Islet precursor cell (in vitro differentiated cells): ENCODE results near the gene IFNLR1.
A peak's percentile ranks its signal among the peaks of the same experiment; 100 is the strongest.

Experiments
- DNase-seq: peaks from one replicate; pipeline ENCODE4 v3.0.0-alpha.2; 2018

Gene IFNLR1

GRCh38 chr1:24205345-24206082 is 18.4 kb upstream of the IFNLR1 start:
- DNase-seq = no peak

- DNase-seq = no peak
Observed at GRCh38 chr1:24204116-24204515, 17.0 kb upstream of the IFNLR1 start.

- DNase-seq = no peak
Observed at GRCh38 chr1:24203404-24203803, 16.3 kb upstream of the IFNLR1 start.

GRCh38 chr1:24202987-24203386 is 15.9 kb upstream of the IFNLR1 start:
- DNase-seq = no peak

GRCh38 chr1:24202556-24202955 is 15.5 kb upstream of the IFNLR1 start:
- DNase-seq = no peak

GRCh38 chr1:24201941-24202440 is 14.9 kb upstream of the IFNLR1 start:
- DNase-seq = peak; percentile 95

- DNase-seq = peak; percentile 75
Observed at GRCh38 chr1:24199291-24199900, 12.3 kb upstream of the IFNLR1 start.

- DNase-seq = no peak
Observed at GRCh38 chr1:24198766-24199165, 11.7 kb upstream of the IFNLR1 start.

- DNase-seq = no peak
Observed at GRCh38 chr1:24195874-24196273, 8.8 kb upstream of the IFNLR1 start.

GRCh38 chr1:24195136-24195535 is 8.0 kb upstream of the IFNLR1 start:
- no peak for DNase-seq

- no peak for DNase-seq
Observed at GRCh38 chr1:24193046-24193445, 6.0 kb upstream of the IFNLR1 start.

- DNase-seq = no peak
Observed at GRCh38 chr1:24191860-24192259, 4.8 kb upstream of the IFNLR1 start.

- no peak for DNase-seq
Observed at GRCh38 chr1:24190983-24191461, 3.9 kb upstream of the IFNLR1 start.

GRCh38 chr1:24189528-24189927 is 2.4 kb upstream of the IFNLR1 start:
- no peak for DNase-seq

- DNase-seq = no peak
Observed at GRCh38 chr1:24186711-24186992, 437 bp downstream of the IFNLR1 start.

GRCh38 chr1:24186031-24186710 is 918 bp downstream of the IFNLR1 start:
- DNase-seq = no peak

- no peak for DNase-seq
Observed at GRCh38 chr1:24185076-24185475, 2.0 kb downstream of the IFNLR1 start.

- no peak for DNase-seq
Observed at GRCh38 chr1:24182061-24182460, 5.0 kb downstream of the IFNLR1 start.

GRCh38 chr1:24181619-24182018 is 5.5 kb downstream of the IFNLR1 start:
- no peak for DNase-seq

GRCh38 chr1:24180676-24181075 is 6.4 kb downstream of the IFNLR1 start:
- DNase-seq = no peak

GRCh38 chr1:24179251-24179840 is 7.7 kb downstream of the IFNLR1 start:
- no peak for DNase-seq

GRCh38 chr1:24178407-24178806 is 8.7 kb downstream of the IFNLR1 start:
- no peak for DNase-seq

GRCh38 chr1:24177161-24177560 is 9.9 kb downstream of the IFNLR1 start:
- DNase-seq = no peak
